Measurements from ENCODE around the gene MLXIP. TPM values are rescaled to one million over a fixed set of nuclear protein-coding genes. Genes with fewer than 3 reads are reported as not detected.

Gene MLXIP
- total RNA-seq, 1 experiment from 2014 or later, result 32.4 TPM

- H2BK120ac ChIP-seq (ENCODE audit: low read depth, low read length, poor library complexity, severe bottlenecking), result no peak overlapping the region
- H3K4me2 ChIP-seq (ENCODE audit: insufficient read depth, insufficient read length, low read length), result no peak overlapping the region
Observed at GRCh38 chr12:122107261-122107660, 28.7 kb downstream of the MLXIP start.

More at GRCh38 chr12:122107261-122107660, 28.7 kb downstream of the MLXIP start:
- Mint-ChIP-seq H3K9me3 (no peaks in the 10 kb centered on the region), H3K36me3 (ENCODE audit: insufficient read depth in 1 of 3, low read depth in 3 of 3) (0 out of 7 replicates have a peak, but pooled peaks cover 0 to 4% (median 3%) of the 10 kb centered on the region in 3 experiments), H3K4me1 (peaks cover 3 to 9% of the 10 kb centered on the region in 2 experiments), H3K4me3 (no peak overlapping the region), H3K27ac (peak overlapping the region in 2 of 3 experiments; percentile 79 to 96; a peak in 5 of 7 replicates), H3K27me3 (ENCODE audit: low read depth) (no peaks in the 10 kb centered on the region)
- Histone ChIP-seq H3K79me2 (ENCODE audit: insufficient read depth, low read length) (peaks cover 2% of the 10 kb centered on the region; the same call in 1 of the 2 replicates), H4K91ac (ENCODE audit: insufficient read length, low read depth, low read length) (no peak overlapping the region), H3K18ac (ENCODE audit: insufficient read length, low read depth, low read length) (no peak overlapping the region), H3K56ac (ENCODE audit: insufficient read length, low read depth, low read length) (no peak overlapping the region), H2BK12ac (ENCODE audit: insufficient read length, low read depth, low read length) (no peak overlapping the region), H2BK5ac (ENCODE audit: insufficient read length, low read length) (no peak overlapping the region), H3K4ac (ENCODE audit: low read depth, low read length) (no peak overlapping the region), H3K23me2 (ENCODE audit: insufficient read length, low read depth, low read length, poor library complexity, severe bottlenecking) (no peaks in the 10 kb centered on the region), H4K20me1 (ENCODE audit: control insufficient read depth, insufficient read depth, insufficient read length) (no peaks in the 10 kb centered on the region), H3K9me3 (ENCODE audit: control insufficient read depth, low read depth, low read length) (no peaks in the 10 kb centered on the region), H3T11ph (ENCODE audit: low read length) (no peak overlapping the region), H3K14ac (ENCODE audit: insufficient read depth, low read length) (no peak overlapping the region), H2BK15ac (ENCODE audit: low read depth, low read length) (no peak overlapping the region), H4K5ac (ENCODE audit: insufficient read length, low read depth, low read length) (no peak overlapping the region), H3K27ac (ENCODE audit: insufficient read length, low read depth, low read length) (no peak overlapping the region), H2AK5ac (ENCODE audit: insufficient read length, low read length) (no peak overlapping the region), H4K8ac (replicated peaks; ENCODE audit: insufficient read length, low read depth, low read length) (no peak overlapping the region), H3K9ac (ENCODE audit: extremely low read depth, insufficient read length, low read length) (no peak overlapping the region), H3K27me3 (ENCODE audit: insufficient read depth, low read length) (no peaks in the 10 kb centered on the region), H2AFZ (ENCODE audit: low read length) (no peak overlapping the region), H3K23ac (ENCODE audit: insufficient read length, low read depth, low read length) (no peak overlapping the region), H3K79me1 (ENCODE audit: insufficient read depth, low read depth, low read length, poor library complexity, severe bottlenecking) (no peaks in the 10 kb centered on the region), H3K4me1 (ENCODE audit: insufficient read depth, low read length) (no peaks in the 10 kb centered on the region), H2BK20ac (ENCODE audit: low read depth, low read length, poor library complexity, severe bottlenecking) (no peak overlapping the region)
- WGBS (ENCODE audit: extremely low coverage, insufficient read length, low lambda C conversion rate), result no CpG with 5 or more reads among the region's 6 CpGs
- DNase-seq, result no peak
- TF ChIP-seq CTCF (conservative IDR thresholded peaks at IDR 0.05), result no peak

Measured in H9 (cell line).